Activated B cell treated with CpG ODN at 0.5 μM for 24 hours (primary cell): Measurements from ENCODE around the gene CCDC154. TPM values are rescaled to one million over a fixed set of nuclear protein-coding genes. Genes with fewer than 3 reads are reported as not detected.

ENCODE experiments used
- ATAC-seq: fragments of 200-7000 bp; cut with Tn5 transposase; one replicate; pipeline ENCODE4 v1.10.0; 2021; ENCODE audit warnings: low read depth, mild to moderate bottlenecking, moderate library complexity
- CTCF ChIA-PET: fragments of 350-600 bp; sonication (Branson Sonifier 250); formaldehyde crosslinking; loops from one replicate; lab custom pipeline; 2021; ENCODE audit warnings: antibody characterized with exemption; lab: Charles Lee
- POLR2A ChIA-PET: fragments of 350-600 bp; sonication (Branson Sonifier 250); formaldehyde crosslinking; loops from one replicate; lab custom pipeline; 2021; ENCODE audit warnings: antibody characterized with exemption; lab: Charles Lee
- DNase-seq: peaks from one replicate; pipeline ENCODE4 v3.0.0; 2022
- H3K27ac Mint-ChIP-seq: one replicate; pipeline ENCODE4 v1.8.0; 2020; ENCODE audit warnings: mixed read lengths
- H3K27me3 Mint-ChIP-seq: one replicate; pipeline ENCODE4 v1.8.0; 2021; ENCODE audit warnings: mixed read lengths
- H3K36me3 Mint-ChIP-seq: one replicate; pipeline ENCODE4 v1.8.0; 2021; ENCODE audit warnings: low read depth, mixed read lengths
- H3K4me1 Mint-ChIP-seq: one replicate; pipeline ENCODE4 v1.8.0; 2021; ENCODE audit warnings: mixed read lengths
- H3K4me3 Mint-ChIP-seq: one replicate; pipeline ENCODE4 v1.8.0; 2020; ENCODE audit warnings: mild to moderate bottlenecking, mixed read lengths
- H3K9me3 Mint-ChIP-seq: one replicate; pipeline ENCODE4 v1.8.0; 2020; ENCODE audit warnings: mixed read lengths
- intact Hi-C: fragments of 100-400 bp; cut with micrococcal nuclease; formaldehyde crosslinking; loops from one replicate; pipeline ENCODE4 v1.15.1; 2024
- total RNA-seq: library from RNA; stranded (reverse); gene quantifications from 2 replicates; pipeline ENCODE4 v1.2.3, GENCODE V29; 2022
- TF ChIP-seq, protein P1 (sequence below): fragments of 200-600 bp; IDR thresholded peaks from one replicate; pipeline ENCODE4 v1.8.0; 2022; ENCODE audit warnings: antibody characterized with exemption, mild to moderate bottlenecking

The CCDC154 gene
- total RNA-seq, 1 donor from 2014 or later = 6.7 TPM

DNA sequence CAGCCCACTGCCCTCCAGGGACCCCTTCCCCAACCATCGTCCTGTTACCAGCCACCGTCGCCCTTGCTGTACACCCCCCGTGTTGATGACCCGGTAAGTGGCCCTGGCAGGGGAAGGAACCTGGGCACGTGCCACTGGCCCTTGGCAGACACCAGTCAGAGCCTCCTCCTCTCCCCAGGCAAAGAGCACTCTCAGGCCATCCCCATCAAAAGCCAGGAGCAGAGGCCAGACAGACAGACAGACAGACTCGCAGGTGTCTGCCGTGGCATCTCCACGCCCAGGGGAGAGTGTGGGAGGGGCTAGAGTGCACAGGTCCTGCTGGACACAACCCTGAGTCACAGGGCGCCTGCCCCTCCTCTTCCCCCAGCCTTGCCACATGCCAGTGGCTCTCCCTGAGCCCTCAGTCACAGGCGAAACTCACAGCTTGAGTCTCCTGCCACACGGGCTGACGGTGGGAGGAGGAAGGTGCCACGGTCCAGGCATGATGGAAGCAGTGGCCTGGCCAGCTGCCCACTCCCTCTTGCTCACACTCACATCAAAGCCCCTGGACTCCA is 22.7 kb upstream of the CCDC154 start:
- intact Hi-C loops = no loop called here
- H3K4me3 Mint-ChIP-seq = no peak overlapping the region
- peak overlapping the region; percentile 57 for H3K27ac Mint-ChIP-seq
- peaks cover 37% of the 10 kb centered on the region for H3K4me1 Mint-ChIP-seq
- DNase-seq (no peak), ATAC-seq (no peak)
- peaks cover 43% of the 10 kb centered on the region for H3K36me3 Mint-ChIP-seq
- H3K9me3 Mint-ChIP-seq = no peaks in the 10 kb centered on the region
- ChIA-PET CTCF (no interaction called here), POLR2A (no interaction called here)
- TF ChIP-seq, protein P1, sequence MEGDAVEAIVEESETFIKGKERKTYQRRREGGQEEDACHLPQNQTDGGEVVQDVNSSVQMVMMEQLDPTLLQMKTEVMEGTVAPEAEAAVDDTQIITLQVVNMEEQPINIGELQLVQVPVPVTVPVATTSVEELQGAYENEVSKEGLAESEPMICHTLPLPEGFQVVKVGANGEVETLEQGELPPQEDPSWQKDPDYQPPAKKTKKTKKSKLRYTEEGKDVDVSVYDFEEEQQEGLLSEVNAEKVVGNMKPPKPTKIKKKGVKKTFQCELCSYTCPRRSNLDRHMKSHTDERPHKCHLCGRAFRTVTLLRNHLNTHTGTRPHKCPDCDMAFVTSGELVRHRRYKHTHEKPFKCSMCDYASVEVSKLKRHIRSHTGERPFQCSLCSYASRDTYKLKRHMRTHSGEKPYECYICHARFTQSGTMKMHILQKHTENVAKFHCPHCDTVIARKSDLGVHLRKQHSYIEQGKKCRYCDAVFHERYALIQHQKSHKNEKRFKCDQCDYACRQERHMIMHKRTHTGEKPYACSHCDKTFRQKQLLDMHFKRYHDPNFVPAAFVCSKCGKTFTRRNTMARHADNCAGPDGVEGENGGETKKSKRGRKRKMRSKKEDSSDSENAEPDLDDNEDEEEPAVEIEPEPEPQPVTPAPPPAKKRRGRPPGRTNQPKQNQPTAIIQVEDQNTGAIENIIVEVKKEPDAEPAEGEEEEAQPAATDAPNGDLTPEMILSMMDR = no peak
- no peaks in the 10 kb centered on the region for H3K27me3 Mint-ChIP-seq

DNA sequence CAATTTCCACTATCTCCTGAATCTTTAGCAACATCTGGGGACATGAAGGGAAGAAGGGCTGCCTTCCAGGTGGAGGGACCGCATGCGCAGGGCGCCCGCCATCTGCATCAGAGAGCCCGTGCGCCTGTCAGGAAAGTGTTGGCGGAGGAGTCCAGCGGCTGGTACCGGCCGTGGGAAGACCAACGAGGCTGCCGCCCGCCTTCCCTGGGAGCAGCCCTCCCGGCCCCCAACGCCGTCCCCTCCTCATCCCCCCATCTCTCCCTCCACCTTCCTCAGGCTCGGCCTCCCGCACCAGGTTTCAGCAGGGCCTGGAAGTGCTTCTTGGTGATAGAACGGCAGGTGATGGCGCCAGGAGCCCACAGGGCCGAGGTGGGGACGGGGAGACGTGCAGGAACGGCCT is 21.7 kb upstream of the CCDC154 start:
- intact Hi-C loops = no loop called here
- H3K27ac Mint-ChIP-seq = no peak overlapping the region
- no peaks in the 10 kb centered on the region for H3K9me3 Mint-ChIP-seq
- CTCF ChIA-PET = no interaction called here
- peaks cover 27% of the 10 kb centered on the region for H3K4me1 Mint-ChIP-seq
- POLR2A ChIA-PET = no interaction called here
- H3K4me3 Mint-ChIP-seq = no peak overlapping the region
- ATAC-seq (no peak), DNase-seq (no peak)
- H3K27me3 Mint-ChIP-seq = no peaks in the 10 kb centered on the region
- H3K36me3 Mint-ChIP-seq = peaks cover 45% of the 10 kb centered on the region
- TF ChIP-seq, protein P1 = no peak

DNA sequence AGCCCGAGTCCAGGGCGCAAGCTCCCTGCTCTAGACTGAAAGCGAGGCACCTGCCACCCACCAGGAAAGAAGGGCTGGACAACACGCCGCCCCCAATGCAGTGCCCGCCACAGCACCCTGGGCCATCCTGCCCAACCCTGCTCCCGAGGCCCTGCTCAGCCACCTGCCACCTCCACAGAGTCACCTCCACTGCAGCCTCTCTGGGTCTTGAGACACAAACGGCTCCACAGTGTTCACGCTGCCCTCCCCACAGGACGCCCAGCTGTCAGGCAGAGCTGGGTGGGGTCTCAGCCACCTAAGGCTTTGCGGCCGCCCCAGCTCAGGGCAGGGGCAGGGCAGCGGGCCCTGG is 21.2 kb upstream of the CCDC154 start:
- no peak for ATAC-seq
- no peak overlapping the region for H3K4me3 Mint-ChIP-seq
- H3K4me1 Mint-ChIP-seq = peaks cover 22% of the 10 kb centered on the region
- no peaks in the 10 kb centered on the region for H3K9me3 Mint-ChIP-seq
- ChIA-PET CTCF (no interaction called here), POLR2A (interaction anchor here (1.1 kb wide), 1 partner anchor 9 kb away, joined by 3 read pairs; the partner anchor contains the start of gene CLCN7)
- no peak for DNase-seq
- H3K27ac Mint-ChIP-seq = no peak overlapping the region
- peaks cover 45% of the 10 kb centered on the region for H3K36me3 Mint-ChIP-seq
- H3K27me3 Mint-ChIP-seq = no peaks in the 10 kb centered on the region
- TF ChIP-seq, protein P1 = no peak
- intact Hi-C loops = no loop called here

DNA sequence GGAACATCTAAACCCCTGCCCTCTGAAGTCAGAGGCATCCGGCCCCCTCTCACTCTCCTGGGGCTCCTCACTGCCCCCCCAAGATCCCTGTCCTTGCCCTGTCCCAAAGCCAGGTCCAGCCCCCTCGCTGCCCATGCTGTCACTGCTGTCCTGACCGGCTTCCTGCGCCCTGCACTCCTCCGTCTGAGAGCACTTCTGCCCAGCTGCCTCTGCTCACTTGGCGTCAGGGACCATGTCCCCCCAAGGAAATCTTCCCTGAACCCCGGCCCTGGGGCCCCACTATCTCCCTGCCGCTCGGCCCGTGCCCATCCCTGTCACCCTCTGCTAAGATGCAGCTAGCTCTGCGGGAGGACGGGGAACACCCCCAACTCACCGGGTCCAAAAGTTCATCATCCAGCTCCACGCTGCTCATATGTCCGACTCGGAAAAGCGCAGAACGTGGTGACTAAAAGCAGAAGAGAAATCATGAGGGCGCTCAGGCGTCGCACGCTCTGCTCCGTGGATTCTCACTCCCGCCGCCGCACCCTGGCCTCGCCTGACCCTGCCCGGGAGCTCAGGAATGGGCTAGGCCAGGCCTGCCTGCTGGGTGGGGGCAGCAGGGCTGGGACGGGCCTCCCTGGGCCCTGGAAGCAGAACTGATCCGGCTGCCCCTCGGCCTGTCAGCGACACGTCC is 20.7 kb upstream of the CCDC154 start:
- peaks cover 20% of the 10 kb centered on the region for H3K4me1 Mint-ChIP-seq
- POLR2A ChIA-PET = interaction anchor here (0.8 to 1.1 kb wide), 2 partner anchors 9 to 27 kb away, joined by 3 read pairs; partner anchors contain the start of gene CLCN7
- H3K36me3 Mint-ChIP-seq = peaks cover 49% of the 10 kb centered on the region
- H3K4me3 Mint-ChIP-seq = no peak overlapping the region
- TF ChIP-seq, protein P1 = no peak
- CTCF ChIA-PET = no interaction called here
- H3K9me3 Mint-ChIP-seq = no peaks in the 10 kb centered on the region
- intact Hi-C loops = no loop called here
- H3K27me3 Mint-ChIP-seq = no peaks in the 10 kb centered on the region
- H3K27ac Mint-ChIP-seq = no peak overlapping the region
- no peak for DNase-seq
- ATAC-seq = no peak

DNA sequence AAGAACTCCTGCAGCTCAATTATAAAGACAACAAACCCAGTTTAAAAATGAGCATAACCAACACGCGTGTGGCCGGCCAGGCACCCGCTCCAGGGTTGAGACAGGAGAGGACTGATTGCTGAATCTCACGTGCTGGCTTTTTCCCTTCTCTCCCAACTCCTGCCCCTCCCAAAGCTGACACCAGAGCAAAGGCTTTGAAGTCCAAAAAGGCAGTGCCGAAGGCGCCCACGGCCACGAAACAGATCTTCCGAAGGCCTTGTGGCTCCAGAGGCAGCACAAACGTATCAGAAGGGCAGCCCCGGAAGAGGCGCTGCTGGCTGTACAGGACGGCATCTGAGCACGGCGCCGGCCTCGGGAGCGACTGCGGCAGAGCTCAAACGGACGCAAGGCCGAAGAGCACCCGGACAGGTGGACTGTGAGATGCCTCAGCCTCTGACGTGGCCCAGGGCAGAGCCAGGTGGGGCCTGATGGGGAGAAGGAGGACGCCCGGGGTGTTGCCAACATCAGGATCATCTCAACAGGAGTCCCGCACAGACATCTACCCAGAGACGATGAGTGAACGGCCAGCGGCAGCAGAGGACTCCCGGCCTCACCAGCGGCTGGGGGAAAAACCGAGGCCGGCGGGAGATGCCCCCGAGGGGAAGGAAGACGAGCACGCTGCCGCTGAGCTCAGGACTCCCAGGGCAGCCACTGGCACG is 20.0 kb upstream of the CCDC154 start:
- no peak overlapping the region for H3K4me3 Mint-ChIP-seq
- intact Hi-C loops = no loop called here
- POLR2A ChIA-PET = interaction anchor here (0.8 to 1.1 kb wide), 3 partner anchors 10 to 28 kb away, joined by 3 to 4 read pairs (median 3); partner anchors contain the start of gene CLCN7
- peaks cover 17% of the 10 kb centered on the region for H3K4me1 Mint-ChIP-seq
- peaks cover 50% of the 10 kb centered on the region for H3K36me3 Mint-ChIP-seq
- H3K27me3 Mint-ChIP-seq = no peaks in the 10 kb centered on the region
- DNase-seq (no peak), ATAC-seq (no peak)
- H3K27ac Mint-ChIP-seq = peak overlapping the region; percentile 24
- CTCF ChIA-PET = no interaction called here
- TF ChIP-seq, protein P1 = no peak
- no peaks in the 10 kb centered on the region for H3K9me3 Mint-ChIP-seq
